WTC11 (cell line): ENCODE results near the gene ST6GALNAC1. TPM values are rescaled to one million over a fixed set of nuclear protein-coding genes. Genes with fewer than 3 reads are reported as not detected.

Source experiments
- ATAC-seq: fragments of 200-7000 bp; cut with Tn5 transposase; 2 replicates; pipeline ENCODE4 v1.10.0; 2021; ENCODE audit warnings: mild to moderate bottlenecking, moderate library complexity
- CTCF ChIA-PET: fragments of 300-600 bp; sonication (Branson Sonifier 250); formaldehyde crosslinking; loops from one replicate; lab custom pipeline; 2021; ENCODE audit warnings: antibody characterized with exemption; lab: Charles Lee
- POLR2A ChIA-PET: fragments of 350-600 bp; sonication (Branson Sonifier 250); formaldehyde crosslinking; loops from one replicate; lab custom pipeline; 2021; ENCODE audit warnings: antibody characterized with exemption; lab: Charles Lee
- DNase-seq: peaks from one replicate; pipeline ENCODE4 v3.0.0; 2021; ENCODE audit warnings: low spot score
- H3K27ac Mint-ChIP-seq: 2 replicates; pipeline ENCODE4 v1.8.0; 2021; ENCODE audit warnings: mixed read lengths
- H3K27me3 Mint-ChIP-seq: 2 replicates; pipeline ENCODE4 v1.8.0; 2021; ENCODE audit warnings: low read depth, mild to moderate bottlenecking, moderate library complexity, mixed read lengths
- H3K36me3 Mint-ChIP-seq: 2 replicates; pipeline ENCODE4 v1.8.0; 2021; ENCODE audit warnings: mixed read lengths
- H3K4me1 Mint-ChIP-seq: 2 replicates; pipeline ENCODE4 v1.8.0; 2022; ENCODE audit warnings: mixed read lengths
- H3K4me3 Mint-ChIP-seq: 2 replicates; pipeline ENCODE4 v1.8.0; 2021; ENCODE audit warnings: mild to moderate bottlenecking, moderate library complexity, mixed read lengths
- H3K9me3 Mint-ChIP-seq: 2 replicates; pipeline ENCODE4 v1.8.0; 2021; ENCODE audit warnings: mixed read lengths
- ATF1 ChIP-seq: sonication (generic); formaldehyde crosslinking; IDR thresholded peaks from 2 replicates; pipeline ENCODE4 v1.8.1; 2023; ENCODE audit warnings: mild to moderate bottlenecking, moderate library complexity, missing genetic modification reagents
- CBFB ChIP-seq: sonication (generic); formaldehyde crosslinking; IDR thresholded peaks from 2 replicates; pipeline ENCODE4 v1.8.1; 2022; ENCODE audit warnings: mild to moderate bottlenecking, low read depth, missing genetic modification reagents
- ELF4 ChIP-seq: sonication (generic); formaldehyde crosslinking; IDR thresholded peaks from 2 replicates; pipeline ENCODE4 v1.8.1; 2022; ENCODE audit warnings: low read depth, mild to moderate bottlenecking, moderate library complexity, missing genetic modification reagents
- KAT7 ChIP-seq: sonication (generic); formaldehyde crosslinking; IDR thresholded peaks from 2 replicates; pipeline ENCODE4 v1.8.1; 2023; ENCODE audit warnings: missing genetic modification reagents, mild to moderate bottlenecking, borderline replicate concordance
- MXD4 ChIP-seq: fragments of 250-450 bp; sonication (Bioruptor Pico); IDR thresholded peaks from 2 replicates; pipeline ENCODE4 v1.8.0; 2021; ENCODE audit warnings: mild to moderate bottlenecking, moderate library complexity, borderline replicate concordance
- NFE2L1 ChIP-seq: sonication (generic); formaldehyde crosslinking; IDR thresholded peaks from 2 replicates; pipeline ENCODE4 v1.8.1; 2023; ENCODE audit warnings: missing genetic modification reagents
- SMAD4 ChIP-seq: sonication (generic); formaldehyde crosslinking; IDR thresholded peaks from 2 replicates; pipeline ENCODE4 v1.8.0; 2022; ENCODE audit warnings: mild to moderate bottlenecking, missing genetic modification reagents
- TP53 ChIP-seq: sonication (generic); formaldehyde crosslinking; IDR thresholded peaks from 2 replicates; pipeline ENCODE4 v1.8.1; 2023; ENCODE audit warnings: mild to moderate bottlenecking, missing genetic modification reagents
- ZNF219 ChIP-seq: sonication (generic); formaldehyde crosslinking; IDR thresholded peaks from 2 replicates; pipeline ENCODE4 v1.8.0; 2023; ENCODE audit warnings: missing genetic modification reagents, mild to moderate bottlenecking, borderline replicate concordance
- ZNF232 ChIP-seq: sonication (generic); formaldehyde crosslinking; IDR thresholded peaks from 2 replicates; pipeline ENCODE4 v1.8.0; 2022; ENCODE audit warnings: mild to moderate bottlenecking, missing genetic modification reagents
- ZNF263 ChIP-seq: sonication (generic); formaldehyde crosslinking; IDR thresholded peaks from 2 replicates; pipeline ENCODE4 v1.8.1; 2022; ENCODE audit warnings: low read depth, mild to moderate bottlenecking, moderate library complexity, missing genetic modification reagents
- total RNA-seq: library from RNA; stranded (reverse); gene quantifications from 3 replicates; pipeline ENCODE4 v1.2.3, GENCODE V29; 2021
- TF ChIP-seq, protein P1 (sequence below): sonication (generic); formaldehyde crosslinking; conservative IDR thresholded peaks from 2 replicates; pipeline ENCODE4 v1.8.1; 2023; ENCODE audit warnings: mild to moderate bottlenecking, low read depth, missing genetic modification reagents, moderate library complexity
- TF ChIP-seq, protein P2 (sequence below): sonication (generic); formaldehyde crosslinking; IDR thresholded peaks from 2 replicates; pipeline ENCODE4 v1.8.1; 2023; ENCODE audit warnings: mild to moderate bottlenecking, missing genetic modification reagents
- TF ChIP-seq, protein P3 (sequence below): sonication (generic); formaldehyde crosslinking; IDR thresholded peaks from 2 replicates; pipeline ENCODE4 v1.8.0; 2022; ENCODE audit warnings: mild to moderate bottlenecking, missing genetic modification reagents
- TF ChIP-seq, protein P4 (sequence below): sonication (generic); formaldehyde crosslinking; IDR thresholded peaks from 2 replicates; pipeline ENCODE4 v1.8.1; 2022; ENCODE audit warnings: mild to moderate bottlenecking, moderate library complexity, missing genetic modification reagents
- TF ChIP-seq, protein P5 (sequence below): sonication (generic); formaldehyde crosslinking; IDR thresholded peaks from 2 replicates; pipeline ENCODE4 v1.8.0; 2022; ENCODE audit warnings: missing genetic modification reagents

The ST6GALNAC1 gene
- total RNA-seq, 1 experiment from 2014 or later = 0.13 TPM

DNA sequence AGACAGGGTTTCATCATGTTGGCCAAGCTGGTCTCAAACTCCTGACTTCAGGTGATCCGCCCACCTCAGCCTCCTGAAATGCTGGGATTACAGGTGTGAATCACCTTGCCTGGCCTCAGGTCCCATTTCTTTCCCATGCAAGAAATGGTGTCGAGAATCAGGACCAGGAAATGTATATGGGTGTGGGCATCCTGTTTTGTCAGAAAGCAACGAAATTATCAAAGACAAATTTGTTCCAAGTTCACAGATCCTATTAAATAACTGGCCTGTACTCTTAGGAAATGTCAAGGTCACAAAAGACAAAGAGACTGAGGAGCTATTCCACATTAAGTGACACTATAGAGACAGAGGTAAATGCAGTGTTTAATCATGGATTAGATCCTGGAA, 17.1 kb upstream of the ST6GALNAC1 start:
- Mint-ChIP-seq H3K9me3 (no peaks in the 10 kb centered on the region), H3K36me3 (no peaks in the 10 kb centered on the region), H3K27me3 (no peaks in the 10 kb centered on the region), H3K27ac (no peak overlapping the region), H3K4me1 (peaks cover 4% of the 10 kb centered on the region; the same call in 1 of the 2 replicates), H3K4me3 (no peak overlapping the region)
- ChIA-PET CTCF (interaction anchor here (1.0 to 1.5 kb wide), 5 partner anchors 21 to 138 kb away, joined by 3 to 5 read pairs (median 3); no protein-coding TSS in a partner anchor), POLR2A (no interaction called here)
- no peak for DNase-seq
- no peak for ATAC-seq
- TF ChIP-seq, protein P1, sequence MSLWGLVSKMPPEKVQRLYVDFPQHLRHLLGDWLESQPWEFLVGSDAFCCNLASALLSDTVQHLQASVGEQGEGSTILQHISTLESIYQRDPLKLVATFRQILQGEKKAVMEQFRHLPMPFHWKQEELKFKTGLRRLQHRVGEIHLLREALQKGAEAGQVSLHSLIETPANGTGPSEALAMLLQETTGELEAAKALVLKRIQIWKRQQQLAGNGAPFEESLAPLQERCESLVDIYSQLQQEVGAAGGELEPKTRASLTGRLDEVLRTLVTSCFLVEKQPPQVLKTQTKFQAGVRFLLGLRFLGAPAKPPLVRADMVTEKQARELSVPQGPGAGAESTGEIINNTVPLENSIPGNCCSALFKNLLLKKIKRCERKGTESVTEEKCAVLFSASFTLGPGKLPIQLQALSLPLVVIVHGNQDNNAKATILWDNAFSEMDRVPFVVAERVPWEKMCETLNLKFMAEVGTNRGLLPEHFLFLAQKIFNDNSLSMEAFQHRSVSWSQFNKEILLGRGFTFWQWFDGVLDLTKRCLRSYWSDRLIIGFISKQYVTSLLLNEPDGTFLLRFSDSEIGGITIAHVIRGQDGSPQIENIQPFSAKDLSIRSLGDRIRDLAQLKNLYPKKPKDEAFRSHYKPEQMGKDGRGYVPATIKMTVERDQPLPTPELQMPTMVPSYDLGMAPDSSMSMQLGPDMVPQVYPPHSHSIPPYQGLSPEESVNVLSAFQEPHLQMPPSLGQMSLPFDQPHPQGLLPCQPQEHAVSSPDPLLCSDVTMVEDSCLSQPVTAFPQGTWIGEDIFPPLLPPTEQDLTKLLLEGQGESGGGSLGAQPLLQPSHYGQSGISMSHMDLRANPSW (CRISPR knock-in tag) = no peak
- TF ChIP-seq ZNF263 (CRISPR knock-in tag) (no peak), SMAD4 (CRISPR knock-in tag) (no peak), ATF1 (no peak), NFE2L1 (CRISPR knock-in tag) (no peak), CBFB (CRISPR knock-in tag) (no peak), ELF4 (CRISPR knock-in tag) (no peak), MXD4 (CRISPR knock-in tag) (no peak), TP53 (CRISPR knock-in tag) (no peak), KAT7 (no peak), ZNF219 (CRISPR knock-in tag) (no peak), ZNF232 (CRISPR knock-in tag) (no peak)
- TF ChIP-seq, protein P2, sequence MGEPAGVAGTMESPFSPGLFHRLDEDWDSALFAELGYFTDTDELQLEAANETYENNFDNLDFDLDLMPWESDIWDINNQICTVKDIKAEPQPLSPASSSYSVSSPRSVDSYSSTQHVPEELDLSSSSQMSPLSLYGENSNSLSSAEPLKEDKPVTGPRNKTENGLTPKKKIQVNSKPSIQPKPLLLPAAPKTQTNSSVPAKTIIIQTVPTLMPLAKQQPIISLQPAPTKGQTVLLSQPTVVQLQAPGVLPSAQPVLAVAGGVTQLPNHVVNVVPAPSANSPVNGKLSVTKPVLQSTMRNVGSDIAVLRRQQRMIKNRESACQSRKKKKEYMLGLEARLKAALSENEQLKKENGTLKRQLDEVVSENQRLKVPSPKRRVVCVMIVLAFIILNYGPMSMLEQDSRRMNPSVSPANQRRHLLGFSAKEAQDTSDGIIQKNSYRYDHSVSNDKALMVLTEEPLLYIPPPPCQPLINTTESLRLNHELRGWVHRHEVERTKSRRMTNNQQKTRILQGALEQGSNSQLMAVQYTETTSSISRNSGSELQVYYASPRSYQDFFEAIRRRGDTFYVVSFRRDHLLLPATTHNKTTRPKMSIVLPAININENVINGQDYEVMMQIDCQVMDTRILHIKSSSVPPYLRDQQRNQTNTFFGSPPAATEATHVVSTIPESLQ = no peak
- TF ChIP-seq, protein P3, sequence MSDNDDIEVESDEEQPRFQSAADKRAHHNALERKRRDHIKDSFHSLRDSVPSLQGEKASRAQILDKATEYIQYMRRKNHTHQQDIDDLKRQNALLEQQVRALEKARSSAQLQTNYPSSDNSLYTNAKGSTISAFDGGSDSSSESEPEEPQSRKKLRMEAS (CRISPR knock-in tag) = no peak
- TF ChIP-seq, protein P4, sequence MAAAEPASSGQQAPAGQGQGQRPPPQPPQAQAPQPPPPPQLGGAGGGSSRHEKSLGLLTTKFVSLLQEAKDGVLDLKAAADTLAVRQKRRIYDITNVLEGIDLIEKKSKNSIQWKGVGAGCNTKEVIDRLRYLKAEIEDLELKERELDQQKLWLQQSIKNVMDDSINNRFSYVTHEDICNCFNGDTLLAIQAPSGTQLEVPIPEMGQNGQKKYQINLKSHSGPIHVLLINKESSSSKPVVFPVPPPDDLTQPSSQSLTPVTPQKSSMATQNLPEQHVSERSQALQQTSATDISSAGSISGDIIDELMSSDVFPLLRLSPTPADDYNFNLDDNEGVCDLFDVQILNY = no peak
- TF ChIP-seq, protein P5, sequence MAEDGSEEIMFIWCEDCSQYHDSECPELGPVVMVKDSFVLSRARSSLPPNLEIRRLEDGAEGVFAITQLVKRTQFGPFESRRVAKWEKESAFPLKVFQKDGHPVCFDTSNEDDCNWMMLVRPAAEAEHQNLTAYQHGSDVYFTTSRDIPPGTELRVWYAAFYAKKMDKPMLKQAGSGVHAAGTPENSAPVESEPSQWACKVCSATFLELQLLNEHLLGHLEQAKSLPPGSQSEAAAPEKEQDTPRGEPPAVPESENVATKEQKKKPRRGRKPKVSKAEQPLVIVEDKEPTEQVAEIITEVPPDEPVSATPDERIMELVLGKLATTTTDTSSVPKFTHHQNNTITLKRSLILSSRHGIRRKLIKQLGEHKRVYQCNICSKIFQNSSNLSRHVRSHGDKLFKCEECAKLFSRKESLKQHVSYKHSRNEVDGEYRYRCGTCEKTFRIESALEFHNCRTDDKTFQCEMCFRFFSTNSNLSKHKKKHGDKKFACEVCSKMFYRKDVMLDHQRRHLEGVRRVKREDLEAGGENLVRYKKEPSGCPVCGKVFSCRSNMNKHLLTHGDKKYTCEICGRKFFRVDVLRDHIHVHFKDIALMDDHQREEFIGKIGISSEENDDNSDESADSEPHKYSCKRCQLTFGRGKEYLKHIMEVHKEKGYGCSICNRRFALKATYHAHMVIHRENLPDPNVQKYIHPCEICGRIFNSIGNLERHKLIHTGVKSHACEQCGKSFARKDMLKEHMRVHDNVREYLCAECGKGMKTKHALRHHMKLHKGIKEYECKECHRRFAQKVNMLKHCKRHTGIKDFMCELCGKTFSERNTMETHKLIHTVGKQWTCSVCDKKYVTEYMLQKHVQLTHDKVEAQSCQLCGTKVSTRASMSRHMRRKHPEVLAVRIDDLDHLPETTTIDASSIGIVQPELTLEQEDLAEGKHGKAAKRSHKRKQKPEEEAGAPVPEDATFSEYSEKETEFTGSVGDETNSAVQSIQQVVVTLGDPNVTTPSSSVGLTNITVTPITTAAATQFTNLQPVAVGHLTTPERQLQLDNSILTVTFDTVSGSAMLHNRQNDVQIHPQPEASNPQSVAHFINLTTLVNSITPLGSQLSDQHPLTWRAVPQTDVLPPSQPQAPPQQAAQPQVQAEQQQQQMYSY (CRISPR knock-in tag) = no peak
